ENCODE measurements around the gene COX5A. TPM values are rescaled to one million over a fixed set of nuclear protein-coding genes. Genes with fewer than 3 reads are reported as not detected.

COX5A gene
- total and polyA plus RNA-seq, 7 experiments from 2014 or later, result 44.4 to 242 (median 61.6) TPM

DNA sequence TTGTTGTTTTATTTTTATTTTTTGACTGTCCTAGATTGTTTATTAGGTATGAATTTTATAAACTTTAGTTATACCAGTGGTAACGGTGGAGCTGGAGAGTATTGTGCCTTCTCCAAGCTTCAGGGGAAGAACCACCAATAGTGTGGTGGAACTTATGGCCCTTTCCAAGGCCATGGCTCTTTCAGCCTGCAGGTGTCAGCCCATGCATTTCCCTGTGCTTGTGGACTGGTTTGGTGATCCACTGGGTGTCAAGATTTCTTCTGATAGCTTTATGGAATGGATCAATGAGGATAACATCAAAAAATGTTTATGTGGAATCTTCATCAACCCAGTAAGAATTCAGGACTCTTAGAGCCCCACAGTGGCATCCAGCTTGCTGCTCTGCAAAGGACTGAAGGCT lies 38.3 kb upstream of the COX5A start:
- peaks cover 0 to 5% (median 0%) of the 10 kb centered on the region in 7 donors for H3K4me1 Mint-ChIP-seq
- Histone ChIP-seq H3K4me3 (ENCODE audit: low read length) (no peak overlapping the region), H3K4me1 (ENCODE audit: control insufficient read depth in 2 of 2, insufficient read depth in 2 of 2, low read length in 2 of 2) (no peaks in the 10 kb centered on the region), H3K27ac (ENCODE audit: low read depth, low read length) (no peak overlapping the region), H3K36me3 (ENCODE audit: control insufficient read depth in 2 of 3, insufficient read depth in 3 of 3, low read length in 3 of 3) (no peaks in the 10 kb centered on the region), H3K27me3 (ENCODE audit: control insufficient read depth in 2 of 2, insufficient read depth in 2 of 2, low read length in 2 of 2) (no peaks in the 10 kb centered on the region), H3K9me3 (ENCODE audit: control insufficient read depth in 2 of 3, low read length in 3 of 3) (no peaks in the 10 kb centered on the region)
- no peak overlapping the region for H3K4me3 Mint-ChIP-seq
- peaks cover 0 to 19% (median 8%) of the 10 kb centered on the region in 5 donors for H3K27me3 Mint-ChIP-seq
- peaks cover 0 to 1% (median 0%) of the 10 kb centered on the region in 11 donors for H3K9me3 Mint-ChIP-seq
- ChIA-PET CTCF (interaction anchor here (0.6 kb wide), 1 partner anchor 27 kb away, joined by 3 read pairs; no protein-coding TSS in a partner anchor), POLR2A (no interaction called here)
- intact Hi-C loops (cut with micrococcal nuclease), result no loop called here
- H3K27ac Mint-ChIP-seq, result no peak overlapping the region
- ATAC-seq (no peak), DNase-seq (no peak)
- no peaks in the 10 kb centered on the region for H3K36me3 Mint-ChIP-seq

DNA sequence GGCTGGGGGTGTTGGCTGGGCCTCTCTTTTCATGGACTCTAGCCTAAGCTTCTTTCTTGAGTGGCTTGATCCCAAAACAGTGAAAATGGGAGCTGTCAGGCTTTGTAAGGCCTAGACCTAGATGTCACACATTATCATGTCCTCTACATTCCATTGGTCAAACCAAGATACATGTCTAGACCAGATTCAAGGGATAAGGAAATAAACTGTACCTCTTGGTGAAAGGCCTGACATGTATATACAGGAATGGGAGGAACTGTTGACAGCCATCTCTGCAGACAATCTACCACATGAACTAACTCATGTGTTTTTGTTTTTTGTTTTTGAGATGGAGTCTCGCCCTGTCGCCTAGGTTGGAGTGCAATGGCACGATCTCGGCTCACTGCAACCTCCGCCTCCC lies 29.8 kb upstream of the COX5A start:
- ATAC-seq, result no peak
- H3K4me1 Mint-ChIP-seq, result no peaks in the 10 kb centered on the region
- H3K36me3 Mint-ChIP-seq, result no peaks in the 10 kb centered on the region
- ChIA-PET CTCF (interaction anchor here (0.5 to 1.5 kb wide), 2 partner anchors 18 to 198 kb away, joined by 4 read pairs; no protein-coding TSS in a partner anchor), POLR2A (no interaction called here)
- Histone ChIP-seq H3K4me1 (ENCODE audit: control insufficient read depth in 2 of 2, insufficient read depth in 2 of 2, low read length in 2 of 2) (no peaks in the 10 kb centered on the region), H3K9me3 (ENCODE audit: control insufficient read depth in 2 of 3, low read length in 3 of 3) (no peaks in the 10 kb centered on the region), H3K36me3 (ENCODE audit: control insufficient read depth in 2 of 3, insufficient read depth in 3 of 3, low read length in 3 of 3) (no peaks in the 10 kb centered on the region), H3K27ac (ENCODE audit: low read depth, low read length) (no peak overlapping the region), H3K27me3 (ENCODE audit: control insufficient read depth in 2 of 2, insufficient read depth in 2 of 2, low read length in 2 of 2) (no peaks in the 10 kb centered on the region), H3K4me3 (ENCODE audit: low read length) (no peak overlapping the region)
- H3K27me3 Mint-ChIP-seq, result peaks cover 0 to 4% (median 1%) of the 10 kb centered on the region in 5 donors
- H3K4me3 Mint-ChIP-seq, result no peak overlapping the region
- no peak overlapping the region for H3K27ac Mint-ChIP-seq
- intact Hi-C loops (cut with micrococcal nuclease), result no loop called here
- peaks cover 0 to under 1% (median 0%) of the 10 kb centered on the region in 11 donors for H3K9me3 Mint-ChIP-seq
- no peak for DNase-seq

DNA sequence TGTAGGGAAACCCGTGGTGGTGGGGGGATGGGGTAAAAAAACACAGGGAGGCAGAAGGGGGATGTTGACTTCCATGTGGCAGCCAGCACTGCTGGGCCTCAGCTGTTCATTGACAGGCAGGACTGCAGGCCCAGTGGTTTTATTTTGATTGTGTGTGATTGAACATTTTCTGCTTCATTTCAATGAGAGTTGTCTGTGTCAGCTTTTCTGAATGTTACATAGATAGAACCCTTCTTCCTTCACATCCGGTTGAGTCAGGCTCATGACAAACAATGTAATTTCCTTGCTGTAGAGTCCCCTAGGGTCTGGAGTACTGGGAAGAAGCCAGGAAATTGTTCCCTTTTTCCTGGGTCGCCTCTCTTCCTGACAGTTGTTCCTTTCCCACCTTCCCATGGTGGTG lies 26.9 kb upstream of the COX5A start:
- H3K36me3 ChIP-seq (ENCODE audit: control insufficient read depth in 2 of 3, insufficient read depth in 3 of 3, low read length in 3 of 3), result no peaks in the 10 kb centered on the region
- CTCF ChIA-PET, result no interaction called here
- DNase-seq (no peak), ATAC-seq (no peak)
- H3K4me1 ChIP-seq (ENCODE audit: control insufficient read depth in 2 of 2, insufficient read depth in 2 of 2, low read length in 2 of 2), result no peaks in the 10 kb centered on the region
- H3K4me3 ChIP-seq (ENCODE audit: low read length), result no peak overlapping the region
- H3K27ac Mint-ChIP-seq, result no peak overlapping the region
- no peak overlapping the region for H3K4me3 Mint-ChIP-seq
- no peaks in the 10 kb centered on the region for H3K9me3 ChIP-seq (ENCODE audit: control insufficient read depth in 2 of 3, low read length in 3 of 3)
- POLR2A ChIA-PET, result no interaction called here
- no peaks in the 10 kb centered on the region for H3K27me3 ChIP-seq (ENCODE audit: control insufficient read depth in 2 of 2, insufficient read depth in 2 of 2, low read length in 2 of 2)
- intact Hi-C loops (cut with micrococcal nuclease), result no loop called here
- peaks cover 0 to 9% (median 0%) of the 10 kb centered on the region in 7 donors for H3K4me1 Mint-ChIP-seq
- no peaks in the 10 kb centered on the region for H3K36me3 Mint-ChIP-seq
- peaks cover 0 to 1% (median 0%) of the 10 kb centered on the region in 11 donors for H3K9me3 Mint-ChIP-seq
- no peak overlapping the region for H3K27ac ChIP-seq (ENCODE audit: low read depth, low read length)
- H3K27me3 Mint-ChIP-seq, result peaks cover 2 to 28% (median 5%) of the 10 kb centered on the region in 5 donors

DNA sequence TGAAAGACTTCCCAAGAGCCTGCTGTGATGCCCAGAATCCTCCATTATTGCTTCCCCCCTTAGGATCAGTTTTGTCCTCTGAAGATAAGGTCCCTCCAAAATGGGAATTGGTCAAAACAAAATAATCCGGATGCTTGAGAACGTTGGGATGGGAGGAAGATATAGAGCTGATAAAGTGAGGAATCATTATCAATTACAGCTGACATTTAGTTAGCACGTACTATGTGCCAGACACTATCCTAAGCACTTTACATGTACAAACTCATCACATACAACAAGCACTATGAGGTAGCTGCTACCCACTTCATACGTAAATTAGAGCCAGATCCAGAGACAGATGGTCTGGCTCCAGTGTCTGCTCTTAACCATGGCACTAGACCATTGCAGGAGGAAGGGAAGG lies 25.3 kb upstream of the COX5A start:
- peaks cover 0 to 2% (median 0%) of the 10 kb centered on the region in 5 donors for H3K36me3 Mint-ChIP-seq
- Histone ChIP-seq H3K27ac (ENCODE audit: low read depth, low read length) (no peak overlapping the region), H3K27me3 (ENCODE audit: control insufficient read depth in 2 of 2, insufficient read depth in 2 of 2, low read length in 2 of 2) (peaks cover under 1 to 5% of the 10 kb centered on the region in 2 donors), H3K36me3 (ENCODE audit: control insufficient read depth in 2 of 3, insufficient read depth in 3 of 3, low read length in 3 of 3) (no peaks in the 10 kb centered on the region), H3K4me1 (ENCODE audit: control insufficient read depth in 2 of 2, insufficient read depth in 2 of 2, low read length in 2 of 2) (peaks cover 9% of the 10 kb centered on the region in 2 donors), H3K4me3 (ENCODE audit: low read length) (no peak overlapping the region), H3K9me3 (ENCODE audit: control insufficient read depth in 2 of 3, low read length in 3 of 3) (no peaks in the 10 kb centered on the region)
- peaks cover 0 to 1% (median 0%) of the 10 kb centered on the region in 11 donors for H3K9me3 Mint-ChIP-seq
- intact Hi-C loops (cut with micrococcal nuclease), result no loop called here
- peaks cover 7 to 18% (median 13%) of the 10 kb centered on the region in 7 donors for H3K4me1 Mint-ChIP-seq
- H3K27me3 Mint-ChIP-seq, result peaks cover 18 to 44% (median 19%) of the 10 kb centered on the region in 5 donors
- no peak overlapping the region for H3K27ac Mint-ChIP-seq
- CTCF ChIA-PET, result interaction anchor here (0.6 to 1.3 kb wide), 3 partner anchors 59 to 345 kb away, joined by 3 read pairs; no protein-coding TSS in a partner anchor
- POLR2A ChIA-PET, result interaction anchor here (0.5 kb wide), 1 partner anchor 69 kb away, joined by 3 read pairs; no protein-coding TSS in a partner anchor
- DNase-seq, result no peak
- H3K4me3 Mint-ChIP-seq, result no peak overlapping the region
- ATAC-seq, result no peak

DNA sequence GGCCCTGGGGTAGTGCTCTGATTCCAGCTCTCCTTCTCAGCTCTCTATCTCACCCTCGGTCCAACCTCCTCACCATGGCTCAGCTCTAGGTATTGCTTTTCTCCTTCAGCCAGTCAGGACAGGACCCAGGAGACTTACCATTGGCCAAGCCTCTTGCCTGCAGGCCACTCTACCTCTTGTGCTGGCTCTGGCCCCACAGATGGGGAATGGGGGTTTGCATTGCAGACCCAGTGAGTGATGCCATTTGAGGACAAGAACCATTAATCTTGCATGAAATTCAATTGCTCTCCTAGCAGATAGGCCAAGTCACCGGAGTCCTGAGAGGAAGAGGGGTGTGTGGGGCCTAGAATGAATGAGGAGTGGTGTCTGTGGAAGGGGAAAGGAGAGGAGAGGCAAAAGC lies 24.8 kb upstream of the COX5A start:
- peaks cover 23 to 49% (median 24%) of the 10 kb centered on the region in 5 donors for H3K27me3 Mint-ChIP-seq
- Histone ChIP-seq H3K36me3 (ENCODE audit: control insufficient read depth in 2 of 3, insufficient read depth in 3 of 3, low read length in 3 of 3) (no peaks in the 10 kb centered on the region), H3K27me3 (ENCODE audit: control insufficient read depth in 2 of 2, insufficient read depth in 2 of 2, low read length in 2 of 2) (peaks cover 4 to 5% of the 10 kb centered on the region in 2 donors), H3K4me3 (ENCODE audit: low read length) (no peak overlapping the region), H3K27ac (ENCODE audit: low read depth, low read length) (no peak overlapping the region), H3K4me1 (ENCODE audit: control insufficient read depth in 2 of 2, insufficient read depth in 2 of 2, low read length in 2 of 2) (peaks cover 11 to 13% of the 10 kb centered on the region in 2 donors), H3K9me3 (ENCODE audit: control insufficient read depth in 2 of 3, low read length in 3 of 3) (no peaks in the 10 kb centered on the region)
- H3K9me3 Mint-ChIP-seq, result peaks cover 0 to 1% (median 0%) of the 10 kb centered on the region in 11 donors
- H3K36me3 Mint-ChIP-seq, result peaks cover 0 to 2% (median 0%) of the 10 kb centered on the region in 5 donors
- POLR2A ChIA-PET, result no interaction called here
- no peak for ATAC-seq
- H3K27ac Mint-ChIP-seq, result no peak overlapping the region
- peaks cover 12 to 23% (median 18%) of the 10 kb centered on the region in 7 donors for H3K4me1 Mint-ChIP-seq
- no peak overlapping the region for H3K4me3 Mint-ChIP-seq
- DNase-seq, result no peak
- CTCF ChIA-PET, result interaction anchor here (0.6 to 0.9 kb wide), 2 partner anchors 59 to 1222 kb away, joined by 3 read pairs; no protein-coding TSS in a partner anchor
- intact Hi-C loops (cut with micrococcal nuclease), result no loop called here

DNA sequence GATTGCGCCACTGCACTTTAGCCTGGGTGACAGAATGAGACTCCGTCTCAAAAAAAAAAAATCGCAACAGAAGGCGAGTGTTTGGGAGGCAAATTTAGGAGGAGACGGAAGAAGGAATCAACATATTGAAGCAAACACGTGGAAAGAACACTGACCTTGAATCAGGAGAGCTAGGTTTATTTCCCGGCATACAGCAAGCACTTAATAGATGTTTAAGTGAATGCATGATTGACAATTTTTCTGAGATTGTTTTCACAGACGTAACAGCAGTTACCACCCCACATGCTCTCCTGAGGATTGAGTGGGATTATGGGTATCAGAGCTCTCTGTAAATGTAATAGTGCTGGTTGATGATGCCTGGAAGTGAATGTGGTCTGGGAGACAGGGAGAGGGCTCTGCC lies 24.3 kb upstream of the COX5A start:
- Histone ChIP-seq H3K27ac (ENCODE audit: low read depth, low read length) (no peak overlapping the region), H3K27me3 (ENCODE audit: control insufficient read depth in 2 of 2, insufficient read depth in 2 of 2, low read length in 2 of 2) (peaks cover 8 to 10% of the 10 kb centered on the region in 2 donors), H3K9me3 (ENCODE audit: control insufficient read depth in 2 of 3, low read length in 3 of 3) (no peaks in the 10 kb centered on the region), H3K4me3 (ENCODE audit: low read length) (no peak overlapping the region), H3K4me1 (ENCODE audit: control insufficient read depth in 2 of 2, insufficient read depth in 2 of 2, low read length in 2 of 2) (peaks cover 11 to 17% of the 10 kb centered on the region in 2 donors), H3K36me3 (ENCODE audit: control insufficient read depth in 2 of 3, insufficient read depth in 3 of 3, low read length in 3 of 3) (no peaks in the 10 kb centered on the region)
- Mint-ChIP-seq H3K36me3 (peaks cover 0 to 2% (median 0%) of the 10 kb centered on the region in 5 donors), H3K4me3 (no peak overlapping the region), H3K27ac (no peak overlapping the region), H3K9me3 (peaks cover 0 to 1% (median 0%) of the 10 kb centered on the region in 11 donors), H3K4me1 (peaks cover 12 to 26% (median 22%) of the 10 kb centered on the region in 7 donors), H3K27me3 (peaks cover 25 to 54% (median 27%) of the 10 kb centered on the region in 5 donors)
- ATAC-seq (no peak), DNase-seq (no peak)
- ChIA-PET CTCF (interaction anchor here (0.6 to 0.7 kb wide), 2 partner anchors 51 to 1221 kb away, joined by 3 read pairs; no protein-coding TSS in a partner anchor), POLR2A (no interaction called here)
- intact Hi-C loops (cut with micrococcal nuclease), result no loop called here

DNA sequence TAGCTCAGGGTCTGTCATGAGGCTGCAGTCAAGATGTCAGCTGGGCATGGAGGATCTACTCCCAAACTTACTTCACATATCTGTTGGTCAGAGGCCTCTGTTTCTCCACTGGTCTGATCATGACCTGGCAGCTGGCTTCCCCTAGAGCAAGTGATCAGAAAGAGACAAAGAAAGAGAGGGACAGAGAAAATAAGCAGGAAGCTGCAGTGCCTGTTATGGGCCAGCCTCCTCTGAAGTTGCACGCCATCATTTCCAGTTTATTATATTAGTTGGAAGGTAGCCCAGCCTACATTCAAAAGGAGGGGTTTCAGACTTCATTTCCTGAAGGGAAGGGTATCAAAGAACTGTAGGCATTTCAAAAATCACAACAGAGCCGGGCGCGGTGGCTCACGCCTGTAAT lies 23.7 kb upstream of the COX5A start:
- POLR2A ChIA-PET, result no interaction called here
- H3K27ac Mint-ChIP-seq, result no peak overlapping the region

More for the DNA sequence above, 23.7 kb upstream of the COX5A start:
- intact Hi-C loops (cut with micrococcal nuclease), result no loop called here
- Histone ChIP-seq H3K4me1 (ENCODE audit: control insufficient read depth in 2 of 2, insufficient read depth in 2 of 2, low read length in 2 of 2) (peaks cover 11 to 17% of the 10 kb centered on the region in 2 donors), H3K4me3 (ENCODE audit: low read length) (no peak overlapping the region), H3K36me3 (ENCODE audit: control insufficient read depth in 2 of 3, insufficient read depth in 3 of 3, low read length in 3 of 3) (no peaks in the 10 kb centered on the region), H3K27me3 (ENCODE audit: control insufficient read depth in 2 of 2, insufficient read depth in 2 of 2, low read length in 2 of 2) (peaks cover 9 to 10% of the 10 kb centered on the region in 2 donors), H3K9me3 (ENCODE audit: control insufficient read depth in 2 of 3, low read length in 3 of 3) (no peaks in the 10 kb centered on the region), H3K27ac (ENCODE audit: low read depth, low read length) (no peak overlapping the region)
- peaks cover 12 to 30% (median 23%) of the 10 kb centered on the region in 7 donors for H3K4me1 Mint-ChIP-seq
- peaks cover 0 to 1% (median 0%) of the 10 kb centered on the region in 11 donors for H3K9me3 Mint-ChIP-seq
- CTCF ChIA-PET, result interaction anchor here (0.7 kb wide), 1 partner anchor 51 kb away, joined by 3 read pairs; no protein-coding TSS in a partner anchor
- H3K4me3 Mint-ChIP-seq, result no peak overlapping the region
- no peak for ATAC-seq
- peaks cover 0 to 2% (median 0%) of the 10 kb centered on the region in 5 donors for H3K36me3 Mint-ChIP-seq
- peaks cover 25 to 54% (median 27%) of the 10 kb centered on the region in 5 donors for H3K27me3 Mint-ChIP-seq
- no peak for DNase-seq
